HG02981 (cell line): ENCODE data around the gene LGALS14.
"Not testable (repeated sequence)": the region's sequence is repeated elsewhere in the genome, so short reads cannot be mapped to it uniquely, and the experiment has no call there.

Source experiments
- ATAC-seq: cut with Tn5 transposase; IDR thresholded peaks from one replicate; pipeline ENCODE4 v1.9.1; 2021; ENCODE audit warnings: mild to moderate bottlenecking, moderate library complexity; ENCODE audit not compliant: unreplicated experiment

The LGALS14 gene

GRCh38 chr19:39692822-39693221 is 11.5 kb upstream of the LGALS14 start:
- ATAC-seq = no peak

- no peak for ATAC-seq
These were observed 8.5 kb upstream of the LGALS14 start for GRCh38 chr19:39695759-39696158.

- ATAC-seq = no peak
These were observed 7.9 kb upstream of the LGALS14 start for GRCh38 chr19:39696387-39696786.

- ATAC-seq = no peak
These were observed 5.7 kb upstream of the LGALS14 start for GRCh38 chr19:39698535-39698934.

GRCh38 chr19:39701291-39701690 is 3.0 kb upstream of the LGALS14 start:
- no peak for ATAC-seq

- ATAC-seq = no peak
These were observed 1.4 kb downstream of the LGALS14 start for GRCh38 chr19:39705578-39706188.

GRCh38 chr19:39708594-39708993 is 4.3 kb downstream of the LGALS14 start:
- ATAC-seq = no peak

GRCh38 chr19:39709026-39709872 is 5.0 kb downstream of the LGALS14 start:
- ATAC-seq = no peak

- no peak for ATAC-seq
These were observed 6.1 kb downstream of the LGALS14 start for GRCh38 chr19:39710333-39710890.

GRCh38 chr19:39720144-39720543 is 15.9 kb downstream of the LGALS14 start:
- not testable (repeated sequence) for ATAC-seq

- ATAC-seq = no peak
These were observed 21.7 kb downstream of the LGALS14 start for GRCh38 chr19:39725995-39726394.

- no peak for ATAC-seq
These were observed 23.0 kb downstream of the LGALS14 start for GRCh38 chr19:39727070-39727800.

- no peak for ATAC-seq
These were observed 23.8 kb downstream of the LGALS14 start for GRCh38 chr19:39728040-39728439.

GRCh38 chr19:39729594-39729993 is 25.3 kb downstream of the LGALS14 start:
- ATAC-seq = no peak

GRCh38 chr19:39731685-39732084 is 27.4 kb downstream of the LGALS14 start:
- ATAC-seq = no peak

- ATAC-seq = no peak
These were observed 29.6 kb downstream of the LGALS14 start for GRCh38 chr19:39733841-39734240.

GRCh38 chr19:39735688-39736087 is 31.4 kb downstream of the LGALS14 start:
- no peak for ATAC-seq

GRCh38 chr19:39736088-39736487 is 31.8 kb downstream of the LGALS14 start:
- no peak for ATAC-seq

GRCh38 chr19:39737351-39737750 is 33.1 kb downstream of the LGALS14 start:
- ATAC-seq = no peak

GRCh38 chr19:39737891-39738290 is 33.6 kb downstream of the LGALS14 start, which contains the start of gene CLC:
CLC (minus strand) TSS chr19:39738029; CDS start chr19:39737952, 77 bp downstream.
- no peak for ATAC-seq

GRCh38 chr19:39738814-39739213 is 34.5 kb downstream of the LGALS14 start:
- no peak for ATAC-seq
